Sigmoid colon (tissue), 7 donors: ENCODE measurements around the gene IRF4. TPM values are rescaled to one million over a fixed set of nuclear protein-coding genes. Genes with fewer than 3 reads are reported as not detected.

ENCODE experiments used
- DNase-seq: peaks from one replicate; pipeline ENCODE4 v3.0.0-alpha.2; 2019
- H3K27ac ChIP-seq, 4 donors: fragments of 200-600 bp; sonication (generic); one replicate each; pipeline ENCODE4 v1.5.1; 2016 to 2019; ENCODE audit warnings: mild to moderate bottlenecking in 1 of 4
- H3K27me3 ChIP-seq, 3 donors: fragments of 200-600 bp; sonication (generic); one replicate each; pipeline ENCODE4 v1.5.1; 2019; ENCODE audit warnings: mild to moderate bottlenecking in 1 of 3
- H3K36me3 ChIP-seq, 4 donors: fragments of 200-600 bp; sonication (generic); one replicate each; pipeline ENCODE4 v1.5.1; 2016 to 2019
- H3K4me1 ChIP-seq, 4 donors: fragments of 200-600 bp; sonication (generic); one replicate each; pipeline ENCODE4 v1.5.1; 2017 to 2019
- H3K4me3 ChIP-seq, 4 donors: fragments of 200-600 bp; sonication (generic); one replicate each; pipeline ENCODE4 v1.5.1; 2017 to 2019; ENCODE audit warnings: mild to moderate bottlenecking in 2 of 4, moderate library complexity in 1 of 4
- H3K9me3 ChIP-seq, 4 donors: fragments of 200-600 bp in 3 of 4; sonication (generic) in 3 of 4; one replicate each; pipeline versions ENCODE4 v1.5.1 to v1.6.1; 2013 to 2019
- CTCF ChIP-seq, 4 experiments: fragments of 450-650 bp in 3 of 4; fragments of 200-600 bp in 1 of 4; IDR thresholded peaks; one replicate each; pipeline ENCODE4 v1.5.1; 2016 to 2019; ENCODE audit warnings: antibody characterized with exemption in 4 of 4, mild to moderate bottlenecking in 3 of 4, moderate library complexity in 2 of 4
- EP300 ChIP-seq, 4 donors: sonication (generic); formaldehyde crosslinking; IDR thresholded peaks; one replicate each; pipeline ENCODE4 v1.6.1; 2017; ENCODE audit warnings: antibody characterized with exemption in 4 of 4
- POLR2A ChIP-seq, 2 donors: fragments of 450-650 bp; IDR thresholded peaks; one replicate each; pipeline ENCODE4 v1.6.1; 2016; ENCODE audit warnings: antibody characterized with exemption in 2 of 2, mild to moderate bottlenecking in 2 of 2, moderate library complexity in 2 of 2
- POLR2AphosphoS5 ChIP-seq, 4 donors: sonication (generic); formaldehyde crosslinking; IDR thresholded peaks; one replicate each; pipeline ENCODE4 v1.6.1; 2017; ENCODE audit warnings: antibody characterized with exemption in 4 of 4
- WGBS, 2 donors: extraction: QIAGEN DNeasy Blood & Tissue Kit; methylation state at CpG; one replicate each; pipeline ENCODE4 v1.1.7; 2013; 5-methylcytosine and 5-hydroxymethylcytosine counted together
- intact Hi-C: fragments of 100-400 bp; cut with DNase I; formaldehyde crosslinking; loops from one replicate; pipeline ENCODE4 v1.15.1; 2023
- polyA plus RNA-seq, 3 donors: library from polyadenylated mRNA; stranded (reverse); fragments of 200-250 nt; gene quantifications; one replicate each; pipeline ENCODE4 v1.2.3, GENCODE V29; 2013
- total RNA-seq, 4 donors: library from RNA; depleted of rRNA; stranded (reverse); fragments of >200 nt; gene quantifications; one replicate each; pipeline ENCODE4 v1.1.0, GENCODE V29; 2016
- donor health status: healthy with polysubstance abuse.
- donor health status: Bipolar disorder and iron deficiency.
- donor health status: healthy.

The IRF4 gene
- total and polyA plus RNA-seq, 7 donors = 0.28 to 9.3 (median 0.46) TPM

GRCh38 chr6:389622-390021, 1.9 kb upstream of the IRF4 start:
- peaks cover 26 to 80% (median 41%) of the 10 kb centered on the region in 3 donors for H3K27me3 ChIP-seq
- TF ChIP-seq EP300 (IDR thresholded peaks at IDR 0.05) = no peak
- no peak for TF ChIP-seq POLR2AphosphoS5 (IDR thresholded peaks at IDR 0.05)
- no peak for TF ChIP-seq POLR2A (IDR thresholded peaks at IDR 0.05)
- TF ChIP-seq CTCF (IDR thresholded peaks at IDR 0.05) = no peak
- H3K4me3 ChIP-seq = no peak overlapping the region
- DNase-seq = no peak
- no peaks in the 10 kb centered on the region for H3K36me3 ChIP-seq
- intact Hi-C loops = no loop called here
- peaks cover 0 to 33% (median 29%) of the 10 kb centered on the region in 4 donors for H3K4me1 ChIP-seq
- no peak overlapping the region for H3K27ac ChIP-seq
- 33 to 43% methylated on average over 8 of the region's 8 CpGs for WGBS, 2 donors
- H3K9me3 ChIP-seq = no peaks in the 10 kb centered on the region

DNA sequence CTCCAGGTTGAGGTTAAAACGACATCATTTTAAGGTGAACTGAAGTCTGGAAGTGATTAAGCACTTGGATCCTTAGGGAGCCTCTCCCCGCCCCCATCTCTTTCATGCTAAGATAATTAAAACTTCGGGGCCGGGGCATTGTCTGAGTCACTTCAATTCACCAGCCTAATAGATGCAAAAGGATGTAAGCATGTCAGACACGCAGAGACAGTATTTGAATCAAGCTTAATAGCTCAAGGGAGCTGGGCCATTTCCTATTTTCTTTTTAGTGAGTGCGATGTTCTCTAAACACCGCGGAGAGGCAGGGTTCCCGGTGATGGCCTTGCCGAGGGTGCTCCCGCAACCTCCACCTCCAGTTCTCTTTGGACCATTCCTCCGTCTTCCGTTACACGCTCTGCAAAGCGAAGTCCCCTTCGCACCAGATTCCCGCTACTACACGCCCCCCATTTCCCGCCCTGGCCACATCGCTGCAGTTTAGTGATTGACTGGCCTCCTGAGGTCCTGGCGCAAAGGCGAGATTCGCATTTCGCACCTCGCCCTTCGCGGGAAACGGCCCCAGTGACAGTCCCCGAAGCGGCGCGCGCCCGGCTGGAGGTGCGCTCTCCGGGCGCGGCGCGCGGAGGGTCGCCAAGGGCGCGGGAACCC, 516 bp upstream of the IRF4 start:
- no peak for TF ChIP-seq POLR2AphosphoS5 (IDR thresholded peaks at IDR 0.05)
- TF ChIP-seq EP300 (IDR thresholded peaks at IDR 0.05) = no peak
- TF ChIP-seq CTCF (IDR thresholded peaks at IDR 0.05) = no peak
- no peak for TF ChIP-seq POLR2A (IDR thresholded peaks at IDR 0.05)
- Histone ChIP-seq H3K9me3 (no peaks in the 10 kb centered on the region), H3K27me3 (peaks cover 26 to 94% (median 41%) of the 10 kb centered on the region in 3 donors), H3K4me3 (peak overlapping the region in 3 of 4 donors; percentile 32 to 50 (median 45)), H3K36me3 (no peaks in the 10 kb centered on the region), H3K4me1 (peaks cover 0 to 33% (median 29%) of the 10 kb centered on the region in 4 donors), H3K27ac (no peak overlapping the region)
- intact Hi-C loops = no loop called here
- no peak for DNase-seq
- 2 to 6% methylated on average over 44 of the region's 44 CpGs for WGBS, 2 donors

DNA sequence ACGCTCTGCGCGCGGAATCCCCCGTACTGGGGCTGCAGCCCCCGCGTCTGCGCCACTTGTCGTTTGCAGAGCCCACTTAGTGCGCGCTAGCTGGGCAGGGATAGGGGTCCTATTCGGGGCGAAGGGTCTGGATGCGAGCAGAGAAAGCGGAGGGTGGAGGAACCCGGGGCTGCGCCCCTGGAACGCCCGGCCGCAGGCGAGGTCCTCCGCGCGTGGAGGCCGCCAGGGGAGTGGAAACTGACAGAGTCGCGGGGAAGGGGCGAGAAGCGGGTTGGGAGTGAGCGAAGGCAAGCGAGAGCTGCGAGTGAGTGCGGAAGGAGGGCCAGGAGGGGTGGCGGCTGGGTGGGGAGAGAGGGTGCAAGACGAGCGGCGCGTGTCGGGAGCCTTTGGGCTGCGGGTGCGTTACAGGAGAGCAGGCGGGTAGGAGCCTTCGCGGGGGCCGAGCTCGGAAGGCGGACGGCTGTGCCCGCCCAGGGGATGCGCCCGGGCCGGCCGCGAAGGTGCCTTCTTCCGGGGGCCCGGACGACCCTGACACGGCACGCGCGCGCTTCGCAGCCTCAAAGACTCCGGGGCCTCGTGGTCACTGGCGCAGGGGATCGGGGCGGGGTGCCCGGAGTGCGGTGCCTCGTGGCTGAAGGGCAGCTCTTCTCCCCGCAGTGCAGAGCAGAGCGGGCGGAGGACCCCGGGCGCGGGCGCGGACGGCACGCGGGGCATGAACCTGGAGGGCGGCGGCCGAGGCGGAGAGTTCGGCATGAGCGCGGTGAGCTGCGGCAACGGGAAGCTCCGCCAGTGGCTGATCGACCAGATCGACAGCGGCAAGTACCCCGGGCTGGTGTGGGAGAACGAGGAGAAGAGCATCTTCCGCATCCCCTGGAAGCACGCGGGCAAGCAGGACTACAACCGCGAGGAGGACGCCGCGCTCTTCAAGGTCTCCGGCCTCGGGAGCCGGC, 1.2 kb downstream of the IRF4 start:
- Histone ChIP-seq H3K36me3 (no peaks in the 10 kb centered on the region), H3K27ac (no peak overlapping the region), H3K9me3 (no peaks in the 10 kb centered on the region), H3K27me3 (peaks cover 26 to 90% (median 41%) of the 10 kb centered on the region in 3 donors), H3K4me1 (peaks cover 0 to 33% (median 29%) of the 10 kb centered on the region in 4 donors), H3K4me3 (peak overlapping the region in 3 of 4 donors; percentile 32 to 50 (median 45))
- WGBS, 2 donors = 2 to 17% methylated on average over 108 of the region's 108 CpGs
- intact Hi-C loops = no loop called here
- no peak for TF ChIP-seq POLR2A (IDR thresholded peaks at IDR 0.05)
- TF ChIP-seq CTCF (IDR thresholded peaks at IDR 0.05) = no peak
- TF ChIP-seq EP300 (IDR thresholded peaks at IDR 0.05) = no peak
- TF ChIP-seq POLR2AphosphoS5 (IDR thresholded peaks at IDR 0.05) = no peak
- no peak for DNase-seq

DNA sequence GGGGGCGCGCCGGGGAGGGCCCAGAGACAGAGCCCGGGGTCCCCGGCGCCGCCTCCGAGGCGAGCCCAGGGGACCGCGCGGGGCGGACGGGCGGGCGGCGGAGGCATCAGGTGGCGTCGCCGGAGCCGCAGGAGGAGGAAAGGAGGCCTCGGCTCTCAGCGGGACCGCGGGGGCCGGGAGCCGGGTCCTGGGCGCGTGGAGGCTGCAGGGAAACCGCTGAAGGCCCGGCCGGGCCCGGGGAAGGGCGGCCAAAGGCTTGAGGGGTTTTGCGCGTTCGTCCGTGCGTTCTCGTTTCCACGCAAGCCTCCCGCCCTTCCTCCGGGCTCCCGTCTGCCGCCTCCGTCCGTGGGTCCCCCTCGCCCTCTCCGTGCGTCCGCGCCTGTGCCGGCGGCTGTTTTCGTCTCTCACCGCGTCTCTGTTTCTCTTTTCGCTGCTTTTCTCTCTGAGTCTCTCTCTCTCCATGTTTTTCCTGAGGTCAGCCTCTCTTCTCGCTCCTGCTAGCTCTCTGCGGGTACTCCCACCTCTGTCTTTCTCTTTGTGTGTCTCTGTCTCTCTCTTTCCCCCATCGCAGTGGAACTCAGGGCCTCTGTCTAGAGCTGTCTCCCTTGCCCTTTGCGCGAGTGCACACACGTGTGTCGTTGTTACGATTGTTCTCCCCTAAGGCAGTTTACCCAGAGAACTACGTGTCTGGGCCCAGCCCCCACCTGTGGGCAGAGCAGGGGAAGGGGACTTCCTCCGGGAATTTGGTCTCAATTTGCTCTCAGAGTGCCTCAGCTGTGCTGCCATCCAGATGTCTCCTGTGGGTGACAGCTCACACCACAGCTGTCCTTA, 2.1 kb downstream of the IRF4 start:
- no peaks in the 10 kb centered on the region for H3K9me3 ChIP-seq
- 3 to 6% methylated on average over 68 of the region's 68 CpGs for WGBS, 2 donors
- H3K27ac ChIP-seq = no peak overlapping the region
- H3K4me1 ChIP-seq = peaks cover 0 to 33% (median 29%) of the 10 kb centered on the region in 4 donors
- intact Hi-C loops = no loop called here
- H3K4me3 ChIP-seq = peak overlapping the region in 3 of 4 donors; percentile 32 to 50 (median 45)
- TF ChIP-seq POLR2AphosphoS5 (IDR thresholded peaks at IDR 0.05) = no peak
- TF ChIP-seq POLR2A (IDR thresholded peaks at IDR 0.05) = no peak
- no peak for TF ChIP-seq CTCF (IDR thresholded peaks at IDR 0.05)
- no peak for TF ChIP-seq EP300 (IDR thresholded peaks at IDR 0.05)
- no peak for DNase-seq
- no peaks in the 10 kb centered on the region for H3K36me3 ChIP-seq
- H3K27me3 ChIP-seq = peaks cover 26 to 82% (median 41%) of the 10 kb centered on the region in 3 donors
